SK-N-MC (cell line): ENCODE measurements around the gene GCK.

Source experiments
- EZH2 ChIP-seq: fragments of 200-600 bp; sonication (generic); IDR thresholded peaks from one replicate; pipeline ENCODE4 v1.6.1; 2017; ENCODE audit warnings: antibody characterized with exemption
- POLR2AphosphoS5 ChIP-seq: IDR thresholded peaks from 2 replicates; pipeline ENCODE4 v1.6.1; 2012; ENCODE audit warnings: mild to moderate bottlenecking, low read depth, low read length, borderline replicate concordance

DNA sequence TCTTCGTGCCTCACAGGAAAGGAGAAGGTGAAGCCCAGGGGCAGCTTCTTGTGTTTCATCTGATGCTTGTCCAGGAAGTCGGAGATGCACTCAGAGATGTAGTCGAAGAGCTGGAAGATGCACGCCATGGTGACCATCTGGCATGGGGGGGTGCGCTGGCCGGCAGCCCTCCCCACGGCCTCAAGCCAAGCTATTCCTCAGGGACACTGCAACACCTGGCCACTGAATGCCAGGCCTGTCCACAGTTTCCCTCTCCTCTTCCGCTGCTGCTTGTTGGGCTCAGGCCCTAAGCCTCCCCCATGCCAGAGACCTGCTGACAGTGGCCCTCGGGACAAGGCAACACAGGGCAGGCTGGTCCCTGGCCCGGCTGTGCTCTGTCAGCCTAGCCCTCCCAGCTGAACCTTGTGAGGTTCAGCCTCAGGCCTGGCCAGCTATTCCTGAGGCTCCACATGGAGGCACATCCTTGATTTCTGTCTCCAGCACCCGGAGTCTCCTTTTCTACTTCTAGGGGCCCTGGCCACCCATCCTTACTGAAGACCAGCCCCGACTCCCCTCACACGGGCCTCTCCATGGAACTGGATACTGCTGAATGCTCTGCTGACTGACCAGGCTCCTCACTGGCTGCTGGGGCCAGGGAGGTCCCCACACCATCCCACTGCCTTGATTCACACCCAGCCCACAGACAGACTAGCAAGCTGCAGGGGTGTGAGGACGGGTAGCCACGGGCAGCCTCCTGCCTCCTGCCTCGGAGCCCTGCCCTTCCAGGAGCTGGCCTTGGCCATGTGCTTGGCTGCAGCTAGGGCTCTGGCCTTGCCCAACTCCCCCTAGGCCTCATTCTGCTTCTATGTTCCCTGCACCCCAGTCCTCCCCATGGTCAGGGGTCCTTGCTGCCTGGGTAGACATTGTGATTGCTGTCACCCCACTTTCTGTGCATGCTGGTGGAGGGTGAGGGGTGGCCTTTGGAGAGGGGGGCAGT is 38.0 kb downstream of the GCK start:
- TF ChIP-seq POLR2AphosphoS5 (no peak), EZH2 (no peak)
